LoVo (cell line): ENCODE measurements around the gene XIRP2.

Experiments
- DNase-seq: peaks from one replicate; pipeline ENCODE4 v3.0.0-alpha.2; 2016; ENCODE audit warnings: low spot score

Gene XIRP2

DNA sequence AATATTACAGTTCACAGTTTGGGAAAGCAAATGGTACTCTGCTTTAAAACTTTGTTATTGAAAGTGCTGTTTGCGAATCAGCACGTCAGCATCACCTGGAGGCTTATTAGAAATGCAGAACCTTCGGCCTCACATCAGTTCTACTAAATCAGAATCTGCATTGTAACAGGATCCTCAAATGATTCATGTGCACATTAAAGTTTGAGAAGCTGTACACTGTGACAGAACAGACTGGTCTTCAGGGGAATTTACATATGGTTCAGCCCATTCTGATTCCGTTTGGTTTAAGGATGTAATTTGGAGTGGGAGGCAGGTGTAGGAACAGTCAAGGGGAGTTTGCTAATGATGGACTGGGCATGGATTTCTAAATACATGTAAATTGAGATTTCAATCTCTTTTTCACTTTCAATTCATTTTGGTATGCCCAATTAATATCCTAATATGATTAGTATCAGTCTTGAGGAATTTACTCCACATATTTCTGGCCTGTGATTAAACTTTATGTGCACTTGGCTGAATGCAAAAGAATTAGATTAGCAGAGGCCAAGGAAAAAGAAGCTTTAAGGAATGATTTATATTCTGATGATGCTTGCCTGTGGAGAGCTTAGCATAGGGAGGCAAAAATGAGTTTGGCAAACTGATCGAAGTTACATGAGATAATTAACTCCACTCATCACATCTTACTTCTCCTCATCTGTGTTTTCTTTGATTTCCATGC lies 248.8 kb downstream of the XIRP2 start:
- DNase-seq: no peak

DNA sequence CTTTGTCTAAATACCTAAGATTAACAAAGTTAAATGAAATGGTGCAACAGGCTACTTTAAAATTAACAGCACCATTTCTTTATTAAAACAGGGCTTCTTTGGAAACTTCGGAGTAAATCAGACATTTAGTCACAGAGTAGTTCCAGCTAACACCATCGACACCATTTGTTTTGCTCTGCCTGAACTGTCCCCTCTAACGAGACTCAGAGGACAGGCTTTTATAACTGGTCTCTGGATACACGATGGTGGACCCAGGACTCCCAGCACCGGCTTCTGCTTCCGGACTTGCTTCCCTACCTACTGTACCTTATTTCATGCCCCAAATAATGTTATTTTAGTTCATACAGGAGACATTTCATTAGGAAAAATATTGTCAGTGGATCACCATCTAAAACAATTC lies 252.1 kb downstream of the XIRP2 start:
- no peak for DNase-seq

DNA sequence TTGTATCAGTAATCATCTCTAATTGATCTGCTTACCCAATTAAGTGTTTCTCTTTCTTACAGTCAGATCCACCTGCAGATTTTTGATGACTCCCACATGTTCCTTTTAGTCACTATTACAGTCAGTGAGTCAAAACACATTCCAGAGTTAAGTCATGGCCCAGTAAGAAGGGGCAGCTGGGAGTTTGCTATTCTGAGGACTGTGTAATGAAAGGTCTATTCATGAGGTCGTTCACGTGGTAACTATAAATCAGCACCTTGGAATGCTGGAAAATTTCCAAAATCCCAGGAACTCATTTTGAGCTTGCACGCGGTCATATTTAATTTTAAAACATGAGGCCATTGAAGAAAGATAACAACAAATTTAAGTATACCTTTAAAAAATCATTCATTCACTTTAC lies 252.5 kb downstream of the XIRP2 start:
- no peak for DNase-seq

DNA sequence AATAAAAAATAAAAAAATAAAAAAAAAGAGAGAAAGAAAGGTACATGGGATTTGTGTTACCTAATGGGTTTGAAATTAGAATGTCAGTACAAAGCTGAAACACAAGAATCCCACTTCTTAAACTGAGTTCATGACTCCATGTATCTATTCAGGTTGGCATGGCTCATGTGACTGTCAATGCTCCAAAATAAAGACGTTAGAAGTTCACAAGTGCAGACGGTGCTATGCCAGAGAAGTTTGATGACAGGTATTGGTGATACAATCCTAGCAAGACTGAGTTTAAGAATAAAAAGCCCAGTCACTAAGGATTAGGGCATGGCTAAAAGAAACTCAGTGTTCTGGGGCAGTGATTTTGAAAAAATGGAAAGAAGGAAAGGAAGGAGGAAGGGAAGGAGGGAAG lies 254.3 kb downstream of the XIRP2 start:
- DNase-seq: no peak

DNA sequence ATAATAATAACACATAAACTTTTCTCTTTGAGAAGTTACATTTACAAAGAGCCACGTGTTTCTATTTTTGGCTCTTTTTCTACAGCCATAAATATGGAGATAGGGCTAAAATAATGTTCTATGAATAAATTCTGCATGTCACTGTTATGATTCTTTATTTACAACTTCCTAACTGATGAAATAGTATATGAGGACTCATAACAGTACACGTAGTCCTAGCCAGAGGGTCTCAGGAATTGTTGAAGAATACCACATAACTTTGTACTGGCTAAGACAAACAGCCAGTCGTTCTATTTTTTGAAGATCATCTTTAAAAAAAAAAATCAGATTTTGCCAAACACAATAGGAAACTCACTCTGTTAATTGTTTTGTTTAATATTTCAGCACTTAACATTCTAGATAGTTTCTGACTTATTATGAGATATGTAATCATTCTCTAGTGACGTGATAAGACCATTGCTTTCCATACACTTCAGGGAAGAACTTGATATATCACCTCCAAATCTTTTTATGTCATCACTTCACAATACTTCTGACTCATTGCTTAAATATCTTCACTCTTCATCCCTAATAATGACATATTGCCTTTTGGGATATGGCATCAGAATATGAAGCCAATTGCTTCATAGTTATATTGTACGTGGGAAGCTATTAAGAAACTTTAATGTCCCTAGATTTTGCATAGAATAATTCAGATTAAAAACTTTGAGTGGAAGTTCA lies 256.1 kb downstream of the XIRP2 start:
- no peak for DNase-seq

DNA sequence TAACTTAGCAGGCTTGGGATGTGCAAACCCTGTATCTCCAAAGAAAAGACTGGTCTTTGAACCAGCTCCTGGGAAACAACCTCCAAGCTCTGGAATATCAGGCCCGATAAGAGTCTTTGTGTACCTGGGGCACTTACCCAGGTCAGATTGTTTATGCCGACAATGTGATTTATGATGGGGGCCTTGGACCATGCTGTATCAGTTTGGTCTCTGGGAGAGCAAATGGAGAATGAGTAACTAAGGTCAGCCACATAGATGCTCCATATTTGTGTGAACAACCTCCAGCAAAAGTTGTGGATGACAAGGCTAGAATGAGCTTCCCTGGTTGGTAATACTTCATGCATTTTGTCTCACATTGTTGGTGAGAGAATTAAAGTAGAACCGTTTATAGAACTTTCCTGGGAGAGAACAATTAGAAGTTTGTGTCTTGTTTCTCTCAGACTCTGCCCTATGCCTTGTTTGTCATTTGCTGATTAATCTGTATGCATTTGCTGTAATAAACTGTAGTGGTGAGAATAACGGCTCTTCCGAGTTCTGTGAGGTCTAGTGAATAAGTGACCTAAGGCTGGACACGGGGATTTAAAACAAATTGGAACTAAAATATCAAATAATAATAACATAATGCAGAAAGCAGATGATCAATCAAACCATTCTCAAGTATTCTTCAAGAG lies 259.1 kb downstream of the XIRP2 start:
- no peak for DNase-seq

DNA sequence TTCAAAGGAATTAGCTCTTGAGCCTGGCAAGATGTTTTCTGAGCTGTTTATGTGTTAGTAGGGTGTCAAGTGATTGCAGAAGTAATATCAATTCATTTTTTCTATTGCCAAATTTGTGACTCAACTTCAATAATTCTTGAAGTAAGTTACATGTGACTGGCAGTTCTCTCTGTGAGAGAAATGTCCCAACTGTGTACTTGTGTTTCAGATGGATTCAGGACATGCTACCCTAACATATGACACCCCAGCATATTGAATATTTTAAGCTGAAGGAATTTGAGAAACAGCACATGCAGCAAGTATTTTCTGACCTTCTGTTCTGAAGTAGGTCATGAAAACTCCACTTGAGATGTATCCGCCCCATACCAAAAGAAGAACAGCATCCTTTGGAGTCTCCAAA lies 263.6 kb downstream of the XIRP2 start:
- DNase-seq: no peak

DNA sequence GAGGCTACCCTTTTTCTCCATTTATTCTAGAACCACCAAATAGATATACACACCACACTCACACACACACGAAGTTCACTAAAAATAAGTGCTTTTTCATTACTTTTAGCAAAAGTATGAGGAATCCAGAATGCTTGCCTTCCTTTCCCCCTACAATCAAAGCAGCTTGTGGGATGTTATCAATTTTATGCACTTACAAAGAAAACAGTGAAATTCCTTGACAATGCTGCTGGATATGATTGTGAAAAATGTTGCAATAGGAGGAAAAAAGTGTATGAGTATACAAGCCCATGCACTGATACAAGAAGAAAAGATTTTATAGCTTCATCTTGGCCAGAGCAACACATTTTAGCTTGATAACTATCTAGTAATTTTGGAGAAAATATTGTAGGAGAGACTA lies 269.2 kb downstream of the XIRP2 start:
- DNase-seq: no peak

DNA sequence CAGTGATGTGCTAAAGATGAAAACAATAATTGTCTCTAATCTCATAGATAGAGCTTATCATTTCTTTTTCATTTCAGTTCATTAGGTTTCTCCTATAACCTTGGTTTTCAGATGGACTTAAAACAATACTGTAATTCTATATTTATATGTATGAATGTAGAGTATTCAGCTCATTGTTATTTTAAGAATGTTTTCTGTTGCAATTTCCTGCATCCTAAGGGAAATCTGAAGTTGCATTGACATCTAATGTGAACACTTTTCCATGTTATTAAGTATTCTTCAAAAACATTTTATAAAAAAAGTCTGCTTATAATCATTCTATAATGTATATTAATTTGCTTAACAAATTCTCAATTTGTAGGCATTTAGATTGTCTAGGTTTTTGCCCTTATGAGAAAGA lies 288.9 kb downstream of the XIRP2 start:
- DNase-seq: no peak

DNA sequence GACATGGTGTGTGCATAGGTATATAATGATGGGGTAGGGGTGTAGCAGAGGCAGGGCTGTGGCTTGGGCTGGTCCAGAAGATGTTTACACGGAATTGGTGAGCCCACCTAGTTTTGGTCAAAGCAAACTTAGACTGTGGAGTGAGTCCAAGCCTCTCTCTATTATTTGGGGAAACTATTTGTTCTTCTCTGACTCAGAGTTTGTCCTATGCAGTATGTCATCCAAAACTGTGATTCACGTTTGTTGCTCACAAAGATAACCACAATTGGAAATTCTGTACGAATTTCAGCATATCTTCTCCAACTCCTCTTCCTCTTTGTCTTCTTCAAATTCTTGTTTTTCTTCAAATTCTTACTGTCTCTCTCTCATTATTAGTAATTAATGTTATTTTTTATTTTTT lies 292.9 kb downstream of the XIRP2 start:
- no peak for DNase-seq

DNA sequence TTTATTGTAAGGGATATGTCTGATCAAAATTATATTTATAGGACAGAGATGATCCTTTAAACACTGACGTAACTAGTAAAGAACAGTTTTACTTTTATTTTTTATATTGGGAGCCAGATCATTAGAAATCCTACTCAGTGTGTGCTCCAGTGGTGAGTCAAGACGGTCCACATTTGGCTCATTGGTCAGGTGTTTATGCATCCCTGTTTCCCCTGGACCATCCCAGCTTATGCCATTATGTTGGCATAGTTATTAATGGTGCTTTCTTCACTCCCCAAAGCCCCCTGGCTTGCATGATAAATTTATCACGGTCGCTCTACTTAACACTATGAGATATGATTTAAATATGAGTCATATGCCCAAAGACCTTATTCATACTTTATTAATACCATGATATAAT lies 293.4 kb downstream of the XIRP2 start:
- DNase-seq: no peak

DNA sequence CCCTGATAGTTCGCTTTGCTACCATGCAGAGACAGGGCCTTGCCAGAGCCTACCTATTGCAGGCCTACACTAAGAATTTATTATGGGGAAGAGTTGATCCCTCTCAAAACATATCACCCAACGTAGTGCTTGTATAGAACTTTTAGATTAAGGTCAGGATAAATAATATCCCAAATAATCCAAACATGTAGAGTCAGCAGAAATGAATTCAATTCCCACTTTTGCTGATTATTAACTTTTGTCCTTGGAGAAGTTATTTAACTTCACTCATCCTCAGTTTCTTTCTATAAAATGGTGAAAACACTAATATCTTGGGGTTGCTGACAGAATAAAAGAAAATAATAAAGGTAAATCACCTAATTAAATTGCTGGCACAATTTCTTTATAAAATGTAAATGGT lies 294.1 kb downstream of the XIRP2 start:
- no peak for DNase-seq

DNA sequence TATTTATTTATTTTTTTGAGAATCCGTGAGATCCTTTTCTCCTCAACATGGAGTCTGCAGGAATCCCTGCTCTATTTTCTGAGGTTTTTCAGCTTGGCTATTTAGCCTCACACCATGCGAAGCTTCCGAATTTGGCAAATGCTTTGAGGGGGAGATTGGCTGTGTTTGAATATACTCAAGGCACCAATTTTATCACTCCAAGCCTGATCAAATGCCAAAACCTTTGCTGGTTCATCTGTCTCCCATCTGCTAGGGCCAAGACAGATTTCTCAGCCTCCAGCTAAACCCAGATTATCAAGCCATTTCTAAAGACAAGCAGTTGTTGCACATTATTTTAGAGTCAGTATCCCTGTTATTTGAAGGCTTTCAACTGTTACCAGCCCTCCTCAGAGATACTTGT lies 295.7 kb downstream of the XIRP2 start:
- DNase-seq: no peak

DNA sequence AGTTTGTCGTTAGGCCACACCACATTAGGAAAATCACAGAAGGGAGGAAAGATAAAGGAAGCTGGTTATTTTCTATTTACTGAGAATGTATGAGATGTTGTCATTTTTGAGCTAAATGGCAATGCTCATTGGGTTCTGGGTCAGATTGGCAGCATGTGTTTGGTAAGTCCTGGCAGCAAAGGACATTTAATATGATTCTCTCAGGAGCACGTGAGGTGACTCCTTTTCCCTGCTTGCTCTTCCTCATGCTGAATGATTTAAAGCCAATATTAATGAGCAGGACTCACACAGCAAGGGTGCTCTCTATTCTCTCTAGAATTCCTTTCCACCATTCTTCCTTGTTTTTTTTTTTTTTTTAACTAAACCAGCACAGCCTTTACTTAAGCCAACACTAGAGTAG lies 298.2 kb downstream of the XIRP2 start:
- no peak for DNase-seq

DNA sequence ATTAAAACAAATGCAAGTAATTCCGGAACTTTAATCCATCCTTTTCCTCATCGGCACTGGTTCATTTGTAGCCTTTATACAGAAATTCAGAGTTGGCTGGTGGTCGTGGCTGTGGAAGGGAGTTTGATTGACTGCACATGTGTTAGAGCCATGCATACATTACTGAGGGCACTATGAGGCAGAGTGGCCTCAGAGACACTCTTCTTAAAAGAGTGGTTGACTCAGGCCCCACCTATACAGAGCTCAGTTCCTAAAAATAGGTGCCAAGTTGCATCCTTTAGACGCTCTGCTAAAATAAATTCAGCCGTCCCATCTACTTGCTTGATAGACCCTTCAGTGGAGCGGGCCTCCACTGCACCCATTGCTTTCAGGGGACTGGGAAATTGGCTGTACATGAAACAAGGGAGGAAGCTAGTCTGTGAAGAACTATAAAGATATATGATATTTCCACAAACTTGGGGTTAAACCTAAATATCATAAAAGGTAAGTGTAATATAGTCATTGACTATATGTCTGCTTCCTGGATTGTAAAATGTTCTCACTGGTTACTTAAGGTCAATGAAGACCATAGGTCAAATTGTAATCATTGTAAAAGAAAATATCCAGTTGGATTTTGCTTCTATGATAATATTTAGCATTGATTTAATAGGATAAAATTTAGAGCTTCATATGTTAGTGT lies 298.9 kb downstream of the XIRP2 start:
- no peak for DNase-seq

DNA sequence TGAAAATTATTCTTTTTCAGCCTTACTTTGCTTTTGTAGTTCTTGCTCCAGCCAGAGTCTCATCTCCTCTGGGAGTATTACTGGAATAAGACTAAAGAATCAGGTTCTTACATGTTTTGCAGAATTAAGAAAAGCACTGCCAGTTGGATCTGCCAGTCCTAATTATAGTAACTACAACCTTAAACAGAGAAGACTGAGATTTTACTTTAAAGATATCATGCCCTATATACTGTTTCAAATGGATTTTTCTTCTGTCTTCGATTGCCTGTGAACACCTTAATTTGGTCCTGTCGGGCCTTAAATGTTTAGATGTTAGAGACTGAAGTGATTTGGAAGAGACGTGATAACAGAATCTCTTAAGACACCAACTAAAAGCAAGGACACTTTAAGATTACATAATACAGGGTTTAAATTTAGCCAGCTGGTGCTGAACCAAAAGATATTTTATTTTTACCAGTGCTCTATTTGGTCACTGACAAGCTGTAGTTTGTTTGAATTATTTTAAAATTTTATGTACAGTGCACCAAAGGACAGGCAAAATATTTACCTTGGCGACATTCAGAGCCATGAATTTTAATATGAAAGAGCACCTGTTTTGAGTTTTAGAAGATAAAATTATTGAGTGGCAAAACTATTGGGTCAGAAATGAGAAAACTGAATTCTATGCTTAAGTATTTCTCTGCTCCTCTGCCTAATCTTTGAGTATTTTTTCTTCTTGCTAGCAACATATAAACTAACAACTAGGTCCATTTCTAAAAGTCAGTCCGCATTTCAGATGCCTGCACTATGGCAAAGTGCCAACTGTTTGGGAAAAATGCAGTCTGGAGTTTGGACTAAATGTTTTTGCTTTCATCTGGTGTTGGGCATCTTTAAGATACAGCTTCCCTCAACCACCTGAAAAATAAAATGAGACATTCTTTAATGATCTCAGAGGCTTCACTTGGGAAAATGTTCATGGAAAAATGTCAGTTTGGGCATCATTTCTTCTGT lies 300.0 kb downstream of the XIRP2 start:
- no peak for DNase-seq

DNA sequence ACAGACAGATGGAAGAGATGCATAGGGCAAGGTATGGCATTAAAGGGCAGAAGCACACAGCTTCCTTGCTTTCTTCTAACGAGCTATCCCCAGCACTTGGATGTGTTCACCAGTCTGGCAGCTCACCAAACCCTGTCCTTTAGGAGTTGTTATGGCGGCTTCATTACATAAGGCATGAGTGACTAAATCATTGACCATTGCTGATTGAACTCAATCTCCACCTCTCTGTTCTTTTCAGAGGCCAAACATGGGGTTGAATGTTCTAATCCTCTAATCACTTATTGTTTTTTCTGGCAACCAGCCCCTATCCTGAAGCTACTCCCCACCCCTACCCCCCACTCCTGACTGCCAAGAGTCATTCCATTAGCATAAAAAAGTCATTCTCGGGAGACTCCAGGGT lies 301.8 kb downstream of the XIRP2 start:
- DNase-seq: no peak

DNA sequence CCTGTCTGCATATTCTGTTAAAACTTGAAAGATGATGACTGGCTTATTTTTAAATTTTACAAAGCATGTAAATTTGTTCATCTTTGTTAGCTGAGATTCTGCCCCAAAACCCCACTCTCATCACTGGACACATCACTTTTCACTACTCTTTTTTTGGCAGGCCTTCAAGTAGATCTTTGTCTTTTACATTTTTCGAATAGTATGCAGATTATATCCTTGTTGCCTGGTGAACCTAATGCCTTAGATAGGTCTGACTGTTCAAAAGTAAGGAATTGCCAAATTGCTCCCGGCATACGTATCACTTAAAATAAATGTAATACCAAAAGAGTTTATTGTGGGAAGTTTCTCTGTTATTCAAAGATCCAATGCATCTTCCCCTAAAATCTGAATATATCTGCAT lies 303.3 kb downstream of the XIRP2 start:
- no peak for DNase-seq

DNA sequence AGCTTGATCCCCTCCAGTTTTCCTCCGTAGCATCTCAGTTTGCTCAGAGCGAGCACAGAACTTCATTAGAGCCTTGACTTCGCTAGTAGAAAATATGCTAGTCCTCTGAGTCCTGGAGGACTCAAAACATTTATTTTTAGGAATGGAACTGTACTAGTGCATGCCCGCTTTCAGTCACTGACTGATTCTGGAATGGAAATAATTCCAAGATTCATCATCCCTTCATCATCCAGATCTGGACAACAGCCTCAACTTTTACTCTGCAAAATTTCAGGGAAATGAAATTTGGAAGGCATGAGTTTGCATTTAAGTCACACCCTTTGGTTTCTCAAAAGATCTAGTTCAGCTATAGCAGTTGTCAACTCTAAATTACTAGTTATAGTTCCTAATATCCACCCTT lies 304.6 kb downstream of the XIRP2 start:
- DNase-seq: no peak

DNA sequence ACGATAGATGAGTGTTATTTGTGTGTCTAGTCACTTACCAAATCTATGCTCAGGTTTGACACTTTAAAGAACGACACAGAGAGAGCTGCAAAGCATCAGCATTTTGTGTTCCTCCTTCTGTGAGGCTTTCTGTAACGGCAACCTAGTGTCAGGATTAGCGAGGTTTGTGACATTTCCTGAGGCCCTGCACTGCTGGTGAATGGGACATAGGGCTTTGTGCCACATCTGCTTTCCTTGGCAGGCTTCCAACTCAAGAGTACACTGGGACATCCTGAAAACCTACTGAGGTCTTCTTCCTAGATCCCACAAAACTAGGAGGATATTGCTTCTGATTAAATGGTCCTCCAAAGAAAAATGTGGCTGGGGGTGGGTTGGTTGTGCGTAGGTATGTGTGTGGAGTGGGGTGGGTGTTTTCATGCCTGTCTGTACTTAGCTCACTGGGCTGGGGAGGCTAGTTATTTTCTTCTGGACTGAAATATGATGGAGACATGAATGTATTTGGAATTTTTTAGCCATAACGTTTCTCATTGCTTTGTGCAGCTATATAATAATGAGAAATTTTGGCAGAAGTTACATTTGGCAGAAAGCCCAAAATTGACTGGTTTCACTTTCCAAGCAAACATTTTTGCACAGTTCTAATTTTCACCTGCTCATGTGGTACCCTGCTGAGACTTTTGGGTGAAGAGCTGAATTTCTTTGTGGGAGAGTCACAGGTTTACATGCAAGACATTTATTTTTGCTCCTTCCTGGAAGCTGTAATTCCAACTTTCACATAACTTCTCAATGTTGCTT lies 308.4 kb downstream of the XIRP2 start:
- no peak for DNase-seq

DNA sequence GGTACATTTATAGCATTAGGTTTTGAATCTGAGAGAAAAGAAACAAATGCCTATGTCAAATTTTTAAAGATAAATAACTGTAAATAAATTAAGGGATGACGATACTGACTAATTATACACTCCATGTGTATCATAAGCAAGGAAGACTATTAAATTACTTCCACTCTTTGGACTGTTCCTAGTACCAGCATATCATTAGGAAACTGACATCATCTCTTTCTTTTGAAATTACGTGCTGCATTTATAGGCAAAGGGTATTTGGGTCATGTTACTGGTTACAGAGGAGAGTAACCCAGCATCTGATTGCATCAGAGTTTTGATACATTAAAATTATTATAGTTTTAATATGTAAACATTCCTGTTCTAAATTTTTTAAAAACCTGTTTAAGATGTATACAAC lies 309.7 kb downstream of the XIRP2 start:
- no peak for DNase-seq
